Measurements from ENCODE around the gene LRRC3. TPM values are rescaled to one million over a fixed set of nuclear protein-coding genes. Genes with fewer than 3 reads are reported as not detected.

Gene LRRC3
- polyA plus RNA-seq, 1 donor (not counting 4 experiments of a cell fraction or from before 2014, with no cell fraction given) = 1.4 TPM

DNA sequence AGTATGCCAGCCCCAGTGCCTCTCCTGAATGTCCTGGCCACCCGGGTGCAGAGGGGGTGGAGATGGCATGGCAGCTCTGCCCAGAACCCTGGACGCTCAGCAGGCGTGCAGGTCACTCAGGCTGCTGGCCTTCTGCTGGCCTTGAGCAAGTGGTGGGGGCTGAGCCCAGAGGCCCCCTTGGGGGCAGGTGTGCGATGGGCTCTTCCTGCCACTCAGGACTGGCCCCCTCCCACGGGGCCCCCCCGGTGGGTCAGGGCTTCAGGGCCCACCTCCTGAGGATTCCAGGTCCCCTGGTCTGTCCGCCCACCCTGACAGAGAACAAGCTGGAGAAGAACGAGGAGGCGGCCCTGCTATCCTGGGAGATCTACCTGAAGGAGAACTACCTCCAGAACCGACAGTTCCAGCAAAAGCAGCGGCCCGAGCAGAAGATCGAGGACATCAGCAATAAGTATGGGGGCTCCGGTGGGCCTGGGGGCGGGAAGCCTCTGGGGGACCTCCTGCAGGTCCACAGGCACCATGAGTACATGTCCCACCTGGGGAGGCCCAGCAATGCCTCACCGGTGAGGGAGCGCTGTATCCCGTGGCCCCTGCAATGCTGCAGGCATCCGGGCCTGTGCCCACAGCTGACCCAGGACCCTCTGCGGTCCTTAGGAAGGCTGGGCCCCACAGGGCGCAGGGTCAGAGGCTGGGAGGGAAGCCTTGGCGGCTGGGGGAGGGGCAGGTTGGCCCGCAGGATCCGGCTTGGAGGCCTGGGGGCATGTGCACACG is 37.0 kb upstream of the LRRC3 start:
- Histone ChIP-seq H3K27me3 (ENCODE audit: control insufficient read depth, extremely low read depth, insufficient read depth, low read length) (no peaks in the 10 kb centered on the region), H3K4me2 (ENCODE audit: control insufficient read depth, extremely low read depth, insufficient read depth, low read depth, low read length) (no peak overlapping the region), H3K4me1 (ENCODE audit: control insufficient read depth, extremely low read depth, insufficient read depth, low read length) (no peaks in the 10 kb centered on the region), H3K36me3 (ENCODE audit: control insufficient read depth in 2 of 2, extremely low read depth in 1 of 2, insufficient read depth in 2 of 2, low read length in 2 of 2) (no peaks in the 10 kb centered on the region), H3K9me3 (ENCODE audit: control insufficient read depth, low read depth, low read length) (peaks cover 29% of the 10 kb centered on the region), H3K9ac (ENCODE audit: control insufficient read depth, extremely low read depth, insufficient read depth, low read length) (no peak overlapping the region), H3K4me3 (ENCODE audit: control insufficient read depth in 2 of 3, extremely low read depth in 1 of 3, insufficient read depth in 2 of 3, low read depth in 1 of 3, low read length in 3 of 3) (no peak overlapping the region), H3K79me2 (ENCODE audit: control insufficient read depth, insufficient read depth, low read length) (no peaks in the 10 kb centered on the region), H3K9me1 (ENCODE audit: control insufficient read depth, extremely low read depth, insufficient read depth, low read length) (no peaks in the 10 kb centered on the region), H3K27ac (ENCODE audit: control insufficient read depth, insufficient read depth, low read length) (no peak overlapping the region), H2AFZ (ENCODE audit: control insufficient read depth, low read length) (no peak overlapping the region), H4K20me1 (ENCODE audit: control insufficient read depth, extremely low read depth, insufficient read depth, low read length) (no peaks in the 10 kb centered on the region)
- FAIRE-seq (no peak), DNase-seq (ENCODE audit: low read depth, low spot score) (no peak)
- dilution Hi-C loops (cut with MboI; ENCODE audit: extremely low pct_ligation_motif_present, low sequenced_read_pairs) = no loop called here
- TF ChIP-seq, protein P1, sequence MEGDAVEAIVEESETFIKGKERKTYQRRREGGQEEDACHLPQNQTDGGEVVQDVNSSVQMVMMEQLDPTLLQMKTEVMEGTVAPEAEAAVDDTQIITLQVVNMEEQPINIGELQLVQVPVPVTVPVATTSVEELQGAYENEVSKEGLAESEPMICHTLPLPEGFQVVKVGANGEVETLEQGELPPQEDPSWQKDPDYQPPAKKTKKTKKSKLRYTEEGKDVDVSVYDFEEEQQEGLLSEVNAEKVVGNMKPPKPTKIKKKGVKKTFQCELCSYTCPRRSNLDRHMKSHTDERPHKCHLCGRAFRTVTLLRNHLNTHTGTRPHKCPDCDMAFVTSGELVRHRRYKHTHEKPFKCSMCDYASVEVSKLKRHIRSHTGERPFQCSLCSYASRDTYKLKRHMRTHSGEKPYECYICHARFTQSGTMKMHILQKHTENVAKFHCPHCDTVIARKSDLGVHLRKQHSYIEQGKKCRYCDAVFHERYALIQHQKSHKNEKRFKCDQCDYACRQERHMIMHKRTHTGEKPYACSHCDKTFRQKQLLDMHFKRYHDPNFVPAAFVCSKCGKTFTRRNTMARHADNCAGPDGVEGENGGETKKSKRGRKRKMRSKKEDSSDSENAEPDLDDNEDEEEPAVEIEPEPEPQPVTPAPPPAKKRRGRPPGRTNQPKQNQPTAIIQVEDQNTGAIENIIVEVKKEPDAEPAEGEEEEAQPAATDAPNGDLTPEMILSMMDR (optimal IDR thresholded peaks at IDR 0.05 in 1 of 3, IDR thresholded peaks at IDR 0.05 in 1 of 3, conservative IDR thresholded peaks at IDR 0.05 in 1 of 3; ENCODE audit: extremely low read depth in 1 of 3, insufficient read depth in 2 of 3, low read length in 3 of 3) = no peak
- TF ChIP-seq EZH2 (IDR thresholded peaks at IDR 0.05; ENCODE audit: low read length) = no peak

DNA sequence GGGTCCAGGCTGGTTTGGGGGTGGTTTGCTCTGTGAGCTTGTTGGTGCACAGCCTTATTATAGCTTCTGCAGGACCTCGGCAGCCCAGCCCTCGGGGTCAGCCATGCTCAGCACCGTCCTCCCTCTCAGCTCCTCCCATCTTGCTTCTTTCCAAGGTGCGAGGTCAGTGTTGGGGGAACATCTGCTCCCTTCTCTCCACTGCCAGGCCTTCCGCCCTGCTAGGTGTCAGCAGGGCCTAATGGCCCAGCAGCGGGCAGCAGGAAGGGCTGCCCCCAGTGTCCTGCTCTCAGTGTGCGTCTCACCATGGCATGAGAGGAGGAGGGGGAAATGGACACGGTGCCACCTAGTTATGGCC is 36.5 kb upstream of the LRRC3 start:
- Histone ChIP-seq H3K4me1 (ENCODE audit: control insufficient read depth, extremely low read depth, insufficient read depth, low read length) (no peaks in the 10 kb centered on the region), H3K27ac (ENCODE audit: control insufficient read depth, insufficient read depth, low read length) (no peak overlapping the region), H3K9ac (ENCODE audit: control insufficient read depth, extremely low read depth, insufficient read depth, low read length) (no peak overlapping the region), H3K4me2 (ENCODE audit: control insufficient read depth, extremely low read depth, insufficient read depth, low read depth, low read length) (no peak overlapping the region), H4K20me1 (ENCODE audit: control insufficient read depth, extremely low read depth, insufficient read depth, low read length) (no peaks in the 10 kb centered on the region), H3K9me3 (ENCODE audit: control insufficient read depth, low read depth, low read length) (peaks cover 26% of the 10 kb centered on the region), H3K36me3 (ENCODE audit: control insufficient read depth in 2 of 2, extremely low read depth in 1 of 2, insufficient read depth in 2 of 2, low read length in 2 of 2) (no peaks in the 10 kb centered on the region), H3K27me3 (ENCODE audit: control insufficient read depth, extremely low read depth, insufficient read depth, low read length) (no peaks in the 10 kb centered on the region), H3K9me1 (ENCODE audit: control insufficient read depth, extremely low read depth, insufficient read depth, low read length) (no peaks in the 10 kb centered on the region), H3K4me3 (ENCODE audit: control insufficient read depth in 2 of 3, extremely low read depth in 1 of 3, insufficient read depth in 2 of 3, low read depth in 1 of 3, low read length in 3 of 3) (no peak overlapping the region), H2AFZ (ENCODE audit: control insufficient read depth, low read length) (no peak overlapping the region), H3K79me2 (ENCODE audit: control insufficient read depth, insufficient read depth, low read length) (no peaks in the 10 kb centered on the region)
- dilution Hi-C loops (cut with MboI; ENCODE audit: extremely low pct_ligation_motif_present, low sequenced_read_pairs) = no loop called here
- no peak for DNase-seq (ENCODE audit: low read depth, low spot score)
- TF ChIP-seq, protein P1 (optimal IDR thresholded peaks at IDR 0.05 in 1 of 3, IDR thresholded peaks at IDR 0.05 in 1 of 3, conservative IDR thresholded peaks at IDR 0.05 in 1 of 3; ENCODE audit: extremely low read depth in 1 of 3, insufficient read depth in 2 of 3, low read length in 3 of 3) = no peak
- no peak for TF ChIP-seq EZH2 (IDR thresholded peaks at IDR 0.05; ENCODE audit: low read length)
- no peak for FAIRE-seq
